DMS153 treated with DMSO at 0.1 percent for 48 hours (cell line): ENCODE results near the gene LOC101059915.

ENCODE experiments used
- DNase-seq: peaks from one replicate; lab custom pipeline; 2025; ENCODE audit not compliant: unreplicated experiment; lab: John Stamatoyannopoulos, UW

The LOC101059915 gene

GRCh38 chrX:71667328-71668247 is at the start of gene LOC101059915:
TSS of gene LOC101059915 (plus strand) at chrX:71667546.
- DNase-seq: no peak

GRCh38 chrX:71617742-71618141 is 49.6 kb upstream of the LOC101059915 start:
- no peak for DNase-seq

- DNase-seq: no peak
Measured at GRCh38 chrX:71618303-71618721, 49.0 kb upstream of the LOC101059915 start, which contains the start of gene CXCR3. TSS of gene CXCR3 (minus strand) at chrX:71618511. CDS start at chrX:71618449, 62 bp downstream.

DNA sequence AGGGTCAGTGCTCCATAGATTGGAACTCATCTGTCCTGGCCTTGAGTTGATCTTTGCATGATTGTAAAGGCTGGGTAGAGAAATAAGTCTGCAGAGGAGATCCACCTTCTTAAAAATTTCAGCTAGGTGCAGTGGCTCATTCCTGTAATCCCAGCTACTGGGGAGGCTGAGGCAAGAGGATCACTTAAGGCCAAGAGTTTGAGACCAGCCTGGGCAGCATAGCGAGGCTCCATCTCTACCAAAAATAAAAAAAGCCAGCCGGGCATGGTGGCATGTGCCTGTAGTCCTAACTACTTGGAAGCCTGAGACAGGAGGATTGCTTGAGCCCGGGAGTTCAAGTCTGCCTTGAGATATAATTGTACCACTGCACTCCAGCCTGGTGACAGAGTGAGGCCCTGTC is 48.6 kb upstream of the LOC101059915 start:
- DNase-seq: no peak

DNA sequence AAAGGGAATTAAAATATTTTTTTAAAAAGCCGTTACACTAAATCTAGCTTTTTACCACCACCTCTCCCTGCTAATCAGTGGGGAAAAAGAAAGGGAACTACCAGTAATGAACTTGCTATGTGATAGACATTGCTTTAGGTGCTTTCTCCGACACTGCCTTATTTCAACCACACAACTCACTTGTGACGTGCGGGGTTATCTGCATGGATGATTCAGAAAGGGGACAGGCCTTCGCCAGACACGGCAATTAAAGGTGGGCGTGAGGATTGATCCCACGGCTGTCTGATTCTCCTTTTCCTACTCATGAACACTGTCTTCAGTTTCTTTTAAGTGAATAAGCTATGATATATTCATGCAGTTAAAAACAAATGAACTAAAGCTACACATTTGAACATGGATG is 48.2 kb upstream of the LOC101059915 start:
- DNase-seq: no peak

- DNase-seq: no peak
Measured at GRCh38 chrX:71619986-71620385, 47.4 kb upstream of the LOC101059915 start.

- DNase-seq: no peak
Measured at GRCh38 chrX:71621603-71622002, 45.7 kb upstream of the LOC101059915 start.

GRCh38 chrX:71622032-71622575 is 45.2 kb upstream of the LOC101059915 start:
- DNase-seq: no peak

- DNase-seq: no peak
Measured at GRCh38 chrX:71622576-71623450, 44.5 kb upstream of the LOC101059915 start.

DNA sequence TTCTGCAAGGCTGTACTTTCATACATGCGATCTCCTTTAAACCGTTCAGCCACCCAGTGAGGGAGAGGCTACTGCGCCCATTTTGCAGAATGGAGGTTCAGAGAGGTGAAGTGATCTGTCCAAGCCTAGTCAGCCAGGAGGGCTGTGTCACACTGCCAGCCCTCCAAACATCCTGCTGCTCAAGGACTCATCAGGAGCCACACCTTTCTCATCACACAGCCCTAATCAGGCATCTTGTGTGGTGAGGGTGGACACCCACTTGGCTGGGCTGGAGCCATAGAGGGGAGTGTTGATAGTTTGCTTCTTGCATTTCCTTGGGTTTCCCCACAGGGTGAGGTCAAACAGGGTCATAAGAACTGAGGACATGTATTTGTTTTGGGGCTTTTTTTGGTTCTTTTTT is 43.6 kb upstream of the LOC101059915 start:
- no peak for DNase-seq

- no peak for DNase-seq
Measured at GRCh38 chrX:71625471-71625870, 41.9 kb upstream of the LOC101059915 start.

- no peak for DNase-seq
Measured at GRCh38 chrX:71626576-71626975, 40.8 kb upstream of the LOC101059915 start.

DNA sequence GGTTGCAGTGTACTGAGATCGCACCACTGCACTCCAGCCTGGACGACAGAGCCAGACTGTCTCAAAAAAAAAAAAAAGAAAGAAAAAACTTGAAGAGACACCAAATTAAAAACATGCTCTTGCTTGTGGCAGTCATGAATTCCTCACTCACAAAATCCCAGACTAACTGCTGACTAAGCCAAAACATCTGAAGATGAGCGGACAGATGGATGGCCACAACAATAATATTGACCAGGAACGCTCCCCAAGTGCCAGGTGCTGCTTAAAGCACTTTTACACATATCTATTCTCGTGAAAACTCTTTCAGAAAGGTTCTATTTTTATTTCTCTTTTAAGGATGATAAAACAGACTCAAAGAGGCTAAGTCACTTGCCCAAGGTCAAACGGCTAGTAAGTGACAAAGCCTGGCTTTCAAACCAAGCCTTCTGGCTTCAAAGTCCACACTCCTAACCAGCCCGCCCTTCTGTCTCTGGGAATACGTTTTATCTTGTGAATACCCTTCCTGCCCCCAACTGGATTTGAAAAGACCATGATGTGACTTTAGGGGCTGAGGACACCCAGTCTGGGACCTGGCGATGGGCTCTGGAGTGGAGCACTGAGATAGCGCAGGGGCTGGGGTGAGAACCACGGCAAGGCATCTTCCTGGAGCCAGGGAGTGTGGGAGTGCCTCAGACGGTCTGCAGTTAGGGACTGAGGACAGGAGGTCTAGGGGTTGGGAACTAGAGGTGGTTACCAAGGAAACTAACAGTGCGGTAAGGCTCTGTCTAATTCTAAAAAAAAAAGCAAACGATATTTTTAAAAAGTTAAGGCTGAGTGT is 39.5 kb upstream of the LOC101059915 start:
- DNase-seq: no peak

DNA sequence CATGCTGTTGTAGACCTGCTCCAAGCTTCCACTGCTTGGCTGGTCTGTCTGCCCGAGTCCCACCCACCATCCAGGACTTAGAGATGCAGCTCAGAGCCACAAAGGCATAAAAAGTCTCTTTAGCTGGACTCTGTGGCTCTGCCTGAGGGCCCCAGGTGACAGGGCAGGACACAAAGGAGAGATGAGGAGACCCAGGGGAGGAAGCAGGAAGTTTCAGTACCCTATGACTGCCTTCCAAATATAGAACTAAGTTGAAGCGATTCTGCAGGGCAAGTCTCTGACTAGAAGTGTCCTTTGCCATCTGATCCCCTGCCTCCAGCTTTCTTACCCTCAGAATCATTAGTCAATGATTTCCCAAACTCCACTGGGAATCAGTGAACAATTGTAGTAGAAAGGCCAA is 37.9 kb upstream of the LOC101059915 start:
- DNase-seq: no peak

GRCh38 chrX:71632923-71633657 is 34.3 kb upstream of the LOC101059915 start:
- no peak for DNase-seq

- DNase-seq: no peak
Measured at GRCh38 chrX:71634366-71634765, 33.0 kb upstream of the LOC101059915 start.

DNA sequence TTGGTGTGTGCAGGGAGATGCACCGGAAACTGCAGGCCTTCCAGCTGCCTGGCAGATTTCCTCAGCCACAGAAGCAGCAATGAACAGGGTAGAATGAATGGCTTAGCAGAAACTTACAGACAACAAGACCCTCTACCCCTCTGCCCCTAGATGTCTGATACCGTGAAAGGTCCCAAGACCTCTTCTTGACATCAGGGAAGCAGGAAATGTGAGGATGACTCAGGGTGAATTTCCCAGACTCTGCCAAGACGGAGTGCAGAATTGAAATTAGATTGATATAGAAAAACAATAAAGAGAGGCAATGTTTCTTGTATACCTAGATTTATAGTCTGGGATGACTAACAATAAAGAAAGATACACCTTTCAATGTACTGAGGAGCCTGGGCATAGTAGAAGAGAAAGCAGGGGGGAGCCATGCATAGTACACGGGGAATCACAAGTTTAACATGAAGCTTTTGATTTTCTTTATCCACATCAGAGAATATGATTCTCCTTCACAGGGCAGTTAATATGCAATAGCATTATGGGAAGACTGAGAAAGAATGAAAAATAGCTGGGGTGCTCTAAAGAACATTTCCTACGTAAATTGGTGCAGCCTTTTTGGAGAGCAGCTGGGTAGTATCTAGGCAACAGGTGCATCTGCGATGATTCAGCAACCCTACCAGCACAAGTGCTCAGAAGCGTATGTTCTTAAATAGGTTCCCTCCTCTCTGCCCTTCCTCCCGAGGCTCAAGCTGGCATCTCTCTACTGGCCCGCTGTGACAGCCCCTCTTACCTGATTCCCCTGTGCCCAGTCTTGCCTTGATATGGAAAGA is 30.7 kb upstream of the LOC101059915 start:
- DNase-seq: no peak

GRCh38 chrX:71637253-71637618 is 30.1 kb upstream of the LOC101059915 start:
- no peak for DNase-seq

DNA sequence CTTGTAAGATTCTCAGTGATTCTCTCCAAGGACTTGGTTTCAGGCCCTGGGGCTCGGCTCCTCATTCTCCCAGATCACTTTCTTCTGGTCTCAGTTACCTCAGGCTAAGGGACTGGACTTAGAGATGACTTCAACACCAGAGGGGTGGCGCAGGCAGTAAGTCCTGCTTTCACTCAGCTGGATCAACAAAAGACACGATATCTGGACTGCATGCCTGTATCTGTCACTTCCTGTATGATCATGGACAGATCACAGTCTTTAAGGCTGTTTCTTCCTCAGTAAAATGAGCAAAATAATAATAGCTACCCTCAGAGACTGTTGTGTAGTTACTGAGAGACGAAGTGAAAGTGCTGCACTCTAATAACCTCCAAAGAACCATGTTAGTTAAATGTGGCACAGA is 29.5 kb upstream of the LOC101059915 start:
- DNase-seq: no peak
